ENCODE data around the gene QPRT.

- no peak for TF ChIP-seq CTCF (IDR thresholded peaks at IDR 0.05; ENCODE audit: control extremely low read depth in 1 of 3, insufficient read depth in 1 of 3, low read depth in 1 of 3, low read length in 3 of 3)
- no peak for TF ChIP-seq BRCA1 (IDR thresholded peaks at IDR 0.05; ENCODE audit: low read depth, low read length)
- no peak for TF ChIP-seq ASH2L (IDR thresholded peaks at IDR 0.05; ENCODE audit: low read length)
Measured at GRCh38 chr16:29662000-29662728, 16.8 kb upstream of the QPRT start.
